GM12892 (cell line): ENCODE results near the gene CAMTA1.

Experiments used
- DNase-seq: peaks from one replicate; pipeline ENCODE4 v3.0.0; 2011; ENCODE audit not compliant: insufficient read length
- FAIRE-seq: peaks from 2 replicates; lab custom pipeline; 2011; peaks lifted over from hg19 to GRCh38; lab: Jason Lieb, UNC
- POLR2A ChIP-seq: IDR thresholded peaks from 2 replicates; pipeline ENCODE4 v1.6.1; 2011; ENCODE audit warnings: low read depth, low read length, control low read depth
- POLR2AphosphoS5 ChIP-seq: IDR thresholded peaks from 2 replicates; pipeline ENCODE4 v1.6.1; 2011; ENCODE audit warnings: low read depth, low read length, control low read depth
- TAF1 ChIP-seq: IDR thresholded peaks from 2 replicates; pipeline ENCODE4 v1.6.1; 2011; ENCODE audit warnings: low read depth, mild to moderate bottlenecking, control low read depth, low read length, borderline replicate concordance

The CAMTA1 gene

DNA sequence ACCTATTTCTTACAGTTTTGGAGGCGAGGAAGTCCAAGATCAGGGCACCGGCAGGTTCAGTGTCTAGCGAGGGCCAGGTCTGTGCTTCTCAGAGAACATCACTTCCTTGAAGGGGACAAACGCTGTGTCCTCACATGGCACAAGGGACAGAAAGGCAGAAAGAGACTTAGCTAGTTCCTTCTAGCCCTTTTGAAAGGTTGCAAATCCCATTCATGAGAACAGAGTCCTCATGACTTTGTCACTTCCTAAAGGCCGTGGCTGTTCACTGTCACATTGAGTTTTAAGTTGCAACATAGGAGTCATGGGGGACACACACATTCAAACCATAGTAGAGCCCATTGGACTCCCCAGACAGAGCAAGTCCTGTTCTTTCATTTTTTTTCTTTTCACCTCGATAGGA lies 1026.2 kb downstream of the CAMTA1 start:
- DNase-seq (no peak), FAIRE-seq (no peak)
- TF ChIP-seq TAF1: no peak
- TF ChIP-seq POLR2AphosphoS5: no peak
- TF ChIP-seq POLR2A: no peak

DNA sequence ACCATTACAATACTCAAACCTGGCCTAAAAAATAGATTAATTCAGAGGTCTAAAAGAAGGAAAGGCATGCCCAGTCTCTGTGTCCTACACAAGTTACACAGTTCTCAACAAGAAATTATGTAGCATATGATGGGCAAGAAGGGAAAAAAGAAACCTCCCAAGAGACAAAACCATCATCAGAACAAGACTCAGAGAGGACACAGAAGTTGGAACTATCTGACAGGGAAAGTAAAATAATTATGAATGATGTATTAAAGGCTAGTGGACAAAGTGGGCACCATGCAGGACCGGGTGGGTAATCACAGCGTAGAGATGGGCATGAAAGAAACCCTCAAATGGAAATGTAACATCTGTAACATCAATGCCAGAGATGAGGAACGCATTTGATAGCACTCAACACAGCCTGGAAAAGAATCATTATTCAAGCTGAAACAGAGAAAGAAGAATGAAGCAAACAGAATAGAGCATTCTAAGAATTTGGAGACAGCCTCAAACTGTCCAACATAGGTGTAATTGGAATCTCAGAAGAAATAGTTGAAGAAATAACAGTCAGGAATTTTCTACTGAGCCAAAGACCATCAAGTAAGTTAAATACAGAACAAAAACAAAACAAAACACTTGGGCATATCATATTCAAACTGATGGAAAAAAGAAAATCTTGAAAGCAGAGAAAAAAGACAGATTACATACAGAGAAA lies 1028.6 kb downstream of the CAMTA1 start:
- DNase-seq (no peak), FAIRE-seq (no peak)
- TF ChIP-seq TAF1: no peak
- no peak for TF ChIP-seq POLR2A
- TF ChIP-seq POLR2AphosphoS5: no peak
